SK-N-SH (cell line): Measurements from ENCODE around the gene DMRT2.

Source experiments
- CTCF ChIP-seq: fragments of 200-600 bp; sonication (generic); IDR thresholded peaks from 2 replicates; pipeline ENCODE4 v1.6.1; 2017; ENCODE audit warnings: antibody characterized with exemption, mild to moderate bottlenecking, moderate library complexity
- EP300 ChIP-seq, 2 experiments: IDR thresholded peaks; 2 replicates each; pipeline versions ENCODE4 v1.4.0 to v1.6.1; 2012; ENCODE audit warnings: borderline replicate concordance in 1 of 2, low read depth in 1 of 2, low read length in 1 of 2
- EZH2phosphoT487 ChIP-seq: fragments of 200-600 bp; sonication (generic); IDR thresholded peaks from 2 replicates; pipeline ENCODE4 v1.6.1; 2017; ENCODE audit warnings: low read depth, mixed run types, mild to moderate bottlenecking, antibody characterized with exemption, moderate library complexity, borderline replicate concordance
- NRF1 ChIP-seq: IDR thresholded peaks from 2 replicates; pipeline ENCODE4 v1.6.1; 2012; ENCODE audit warnings: low read depth, mild to moderate bottlenecking, low read length
- RAD21 ChIP-seq: IDR thresholded peaks from 2 replicates; pipeline ENCODE4 v1.6.1; 2012; ENCODE audit warnings: mild to moderate bottlenecking, low read length
- TAF1 ChIP-seq: IDR thresholded peaks from 2 replicates; pipeline ENCODE4 v1.6.1; 2012; ENCODE audit warnings: low read depth, mild to moderate bottlenecking, low read length, moderate library complexity, borderline replicate concordance

- TF ChIP-seq CTCF (no peak), NRF1 (no peak), EP300 (IDR thresholded peaks at IDR 0.05; ENCODE audit: borderline replicate concordance in 1 of 2, low read depth in 1 of 2, low read length in 1 of 2) (no peak), RAD21 (no peak), TAF1 (no peak), EZH2phosphoT487 (no peak)
Measured at GRCh38 chr9:1028501-1029190, 21.5 kb upstream of the DMRT2 start.
